Breast epithelium (tissue), 3 donors: ENCODE data around the gene NME9.

ENCODE experiments used
- CTCF ChIP-seq, 3 donors: fragments of 450-650 bp; IDR thresholded peaks; one replicate each; pipeline ENCODE4 v1.5.1; 2016 to 2017; ENCODE audit warnings: antibody characterized with exemption in 3 of 3, mild to moderate bottlenecking in 3 of 3, moderate library complexity in 3 of 3
- POLR2A ChIP-seq: fragments of 450-650 bp; IDR thresholded peaks from one replicate; pipeline ENCODE4 v1.6.1; 2016; ENCODE audit warnings: antibody characterized with exemption, mild to moderate bottlenecking, moderate library complexity

- TF ChIP-seq CTCF (IDR thresholded peaks at IDR 0.05) (no peak), POLR2A (no peak)
Measured at GRCh38 chr3:138378990-138379389, 49.3 kb upstream of the NME9 start.
